Choroid plexus epithelial cell (primary cell): ENCODE measurements around the gene DHRS9.

Source experiments
- DNase-seq: peaks from one replicate; pipeline ENCODE4 v3.0.0-alpha.2; 2010; ENCODE audit warnings: low read depth
- H3K4me3 ChIP-seq: 2 replicates; pipeline ENCODE4 v1.5.1; 2011; ENCODE audit warnings: low read depth, mild to moderate bottlenecking, control low read depth, low read length, moderate library complexity
- CTCF ChIP-seq: conservative IDR thresholded peaks from 2 replicates; pipeline ENCODE4 v1.5.1; 2011; ENCODE audit warnings: low read depth, mild to moderate bottlenecking, control low read depth, inconsistent platforms, low read length, moderate library complexity

Gene DHRS9

DNA sequence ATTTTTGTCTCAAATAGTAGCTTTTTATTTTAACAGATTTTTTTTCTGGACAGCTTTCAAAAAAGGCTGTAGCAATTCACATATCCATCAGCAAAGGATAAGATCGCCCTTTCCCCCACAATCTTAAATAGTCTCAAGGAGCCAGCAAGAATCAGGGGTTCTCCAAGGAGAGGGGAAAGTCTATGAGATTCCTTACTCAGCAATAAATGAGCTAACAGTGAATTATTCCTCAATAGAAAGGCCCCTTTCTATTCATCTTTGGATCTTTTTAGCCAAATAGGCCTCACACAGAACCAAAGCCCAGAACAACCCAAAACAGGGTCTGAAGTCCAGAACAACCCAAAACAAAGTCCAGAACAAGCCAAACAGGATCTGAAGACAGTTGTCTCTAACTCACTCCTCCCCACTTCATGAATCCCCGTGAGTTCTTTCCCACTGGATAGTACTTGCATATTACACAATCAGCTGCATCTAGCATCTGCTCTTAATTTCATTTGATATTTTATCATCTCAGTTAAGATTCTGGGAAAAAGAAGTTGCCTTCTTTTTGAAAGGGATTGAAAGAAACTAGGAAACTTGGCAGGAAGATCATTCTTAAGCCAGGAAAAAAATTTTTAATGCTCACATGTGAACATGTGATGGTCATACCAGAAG is 3.4 kb upstream of the DHRS9 start:
- no peak overlapping the region for H3K4me3 ChIP-seq
- TF ChIP-seq CTCF: no peak
- no peak for DNase-seq

- DNase-seq: no peak
- H3K4me3 ChIP-seq: no peak overlapping the region
- TF ChIP-seq CTCF: no peak
Measured at GRCh38 chr2:169066897-169067296, 2.5 kb upstream of the DHRS9 start.

DNA sequence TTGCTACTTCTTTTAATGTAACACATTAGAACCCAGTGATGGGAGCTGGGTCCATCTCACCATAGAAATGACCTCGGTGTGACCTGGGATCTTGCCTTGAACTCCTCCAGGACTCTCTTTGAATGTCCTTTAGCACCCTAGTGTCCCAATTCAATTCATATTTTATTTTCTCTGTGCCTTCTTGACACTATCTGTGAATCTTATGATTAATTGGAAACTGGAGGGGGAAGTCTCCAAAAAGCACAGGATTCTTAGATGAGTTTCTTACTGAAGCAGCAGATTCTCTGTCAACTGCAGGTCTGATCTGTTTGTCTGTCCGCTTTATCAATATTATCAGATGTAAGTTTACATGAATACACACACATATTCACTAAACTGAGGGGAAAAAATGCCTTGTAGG is 470 bp downstream of the DHRS9 start:
- no peak for DNase-seq
- no peak overlapping the region for H3K4me3 ChIP-seq
- TF ChIP-seq CTCF: no peak

- DNase-seq: no peak
- no peak overlapping the region for H3K4me3 ChIP-seq
Measured at GRCh38 chr2:169071455-169071854, 2.1 kb downstream of the DHRS9 start.

DNA sequence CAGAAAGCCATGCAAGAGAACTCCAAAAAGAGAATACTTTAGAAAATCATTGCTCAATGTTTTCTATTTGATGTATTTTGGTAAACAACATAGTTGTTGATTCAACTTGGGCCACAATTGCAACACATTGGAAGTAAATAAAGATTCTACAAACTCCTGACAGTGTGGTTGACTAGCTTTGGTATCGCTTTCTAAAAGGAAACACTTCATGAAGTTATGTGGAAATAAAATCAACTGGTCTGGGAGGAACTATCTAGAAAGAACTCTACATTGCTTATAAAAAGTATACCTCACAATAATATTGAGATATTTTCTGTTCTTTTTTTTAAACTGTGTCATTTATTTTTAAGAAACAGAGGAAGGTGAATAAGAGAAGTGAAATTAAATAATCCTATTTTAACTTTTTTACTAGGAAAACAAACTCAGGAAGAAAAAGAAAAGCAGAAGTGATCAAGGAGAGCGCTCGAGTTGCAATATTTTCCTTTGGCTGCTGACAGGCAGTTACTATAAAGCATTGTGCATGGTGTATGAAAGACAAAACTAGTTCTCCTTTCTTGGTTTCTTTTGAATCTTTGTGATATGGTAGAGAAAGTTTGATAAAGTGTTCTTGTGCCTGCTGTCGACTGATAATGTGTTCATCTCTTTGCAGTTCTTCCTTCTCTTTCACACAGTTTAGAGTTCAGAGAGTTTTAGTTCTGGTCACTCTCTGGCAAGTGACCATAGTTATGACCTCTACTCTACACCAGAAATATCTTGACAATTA is 3.0 kb downstream of the DHRS9 start:
- no peak for TF ChIP-seq CTCF
- DNase-seq: no peak
- H3K4me3 ChIP-seq: no peak overlapping the region

More at GRCh38 chr2:169071455-169071854, 2.1 kb downstream of the DHRS9 start:
- no peak for TF ChIP-seq CTCF

DNA sequence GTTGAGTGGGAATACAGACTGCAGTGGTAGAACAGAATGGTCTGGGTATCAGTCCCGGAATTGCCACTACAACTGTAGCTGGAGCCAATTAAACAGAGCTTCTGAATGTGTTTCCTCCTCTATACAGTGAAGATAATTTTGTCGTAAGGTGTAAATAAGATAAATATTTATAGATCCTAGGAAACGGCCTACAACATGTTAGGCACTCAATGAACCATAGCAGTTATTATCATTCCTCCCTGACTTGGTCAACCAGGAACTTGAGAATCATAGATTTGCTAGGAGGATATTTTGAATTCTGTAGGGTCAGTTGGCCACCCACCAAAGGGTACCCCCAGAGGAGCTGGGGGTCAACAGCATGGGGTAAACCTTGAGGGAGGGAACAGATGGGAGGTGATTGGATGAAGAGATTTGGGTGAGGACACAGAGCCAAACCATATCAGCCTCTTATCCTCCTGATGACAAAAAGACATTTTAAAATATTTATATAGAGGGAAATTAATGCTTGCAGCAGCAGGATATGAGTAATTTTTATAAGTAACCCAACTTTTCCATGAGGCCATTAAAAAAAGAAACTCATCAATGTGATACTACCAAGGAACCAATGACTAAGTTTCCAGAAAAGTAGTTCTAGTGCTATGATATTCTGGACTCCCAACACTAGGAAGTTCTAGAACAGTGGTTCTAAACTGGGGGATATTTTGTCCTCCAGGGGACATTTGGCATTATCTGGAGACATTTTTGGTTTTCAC is 4.0 kb downstream of the DHRS9 start:
- DNase-seq: no peak
- TF ChIP-seq CTCF: no peak
- no peak overlapping the region for H3K4me3 ChIP-seq
